ENCODE results near the gene TCF4.

The TCF4 gene

DNA sequence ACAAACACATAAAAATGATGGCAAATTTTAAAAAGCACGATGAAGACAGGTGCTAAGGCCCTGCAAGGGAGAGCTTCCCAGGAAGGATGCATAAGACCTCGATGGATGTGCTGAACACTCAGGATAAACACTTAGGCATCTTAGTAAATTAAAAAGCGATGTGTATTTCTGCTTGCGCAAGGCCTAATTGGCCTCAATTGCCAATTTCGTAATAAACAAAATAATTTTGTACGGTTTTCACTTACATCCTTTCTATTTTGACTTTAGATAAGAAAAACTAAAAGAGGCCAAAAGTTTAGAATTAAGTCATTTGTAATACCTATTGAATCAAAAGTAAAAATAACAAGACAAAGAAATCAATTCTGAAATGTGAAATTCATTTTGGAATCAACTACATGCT, 189.1 kb downstream of the TCF4 start:
- no peak for DNase-seq (ENCODE audit: extremely low read depth in 1 of 2, low read depth in 1 of 2)

DNA sequence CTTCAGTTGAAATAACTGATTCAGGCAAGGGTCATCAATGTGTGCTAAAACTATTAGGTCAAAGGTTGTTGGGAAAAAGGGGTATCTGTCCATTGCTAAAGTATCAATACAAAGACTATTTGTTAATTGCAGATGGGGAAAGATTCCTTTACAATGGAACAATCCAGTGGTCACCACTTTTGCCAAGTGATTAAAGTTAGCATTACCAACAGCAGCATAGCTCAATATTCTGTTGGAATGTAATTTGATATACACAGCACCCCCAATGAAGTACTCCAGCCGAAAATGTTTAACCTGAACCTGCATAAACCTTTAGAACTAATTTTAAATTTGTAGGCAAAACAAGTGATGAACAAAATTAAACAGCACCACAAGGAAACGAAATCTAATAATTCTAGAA, 191.0 kb downstream of the TCF4 start:
- DNase-seq (ENCODE audit: extremely low read depth in 1 of 2, low read depth in 1 of 2), result no peak

DNA sequence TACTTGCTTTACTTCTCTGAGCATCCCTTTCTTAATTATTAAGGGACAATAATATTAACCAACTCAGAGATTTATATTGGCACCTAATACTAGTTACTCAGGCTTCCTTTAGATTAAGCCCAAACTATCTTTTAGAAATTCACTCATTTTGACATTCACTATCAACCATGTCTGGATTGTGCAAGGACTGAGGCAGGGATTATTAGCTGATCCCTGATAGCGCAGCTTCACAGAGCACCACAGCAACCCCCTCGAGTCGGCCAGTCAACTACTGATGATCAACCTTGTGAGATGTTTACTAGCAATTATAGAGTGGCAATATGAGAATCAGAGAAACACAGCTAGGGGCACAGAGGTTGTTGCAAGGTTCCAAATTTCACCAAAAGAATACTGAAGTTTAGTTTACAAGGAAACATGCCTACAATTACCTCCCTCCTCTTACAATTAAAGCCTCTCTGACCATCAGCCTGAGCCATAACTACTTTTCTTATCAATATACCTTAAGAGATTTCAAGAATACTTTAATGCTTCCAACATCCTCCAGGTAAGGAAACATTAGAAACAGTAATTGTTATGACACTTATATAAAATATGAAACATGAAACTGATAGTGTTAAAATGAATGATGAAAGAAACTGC, 191.6 kb downstream of the TCF4 start:
- no peak for DNase-seq (ENCODE audit: extremely low read depth in 1 of 2, low read depth in 1 of 2)

DNA sequence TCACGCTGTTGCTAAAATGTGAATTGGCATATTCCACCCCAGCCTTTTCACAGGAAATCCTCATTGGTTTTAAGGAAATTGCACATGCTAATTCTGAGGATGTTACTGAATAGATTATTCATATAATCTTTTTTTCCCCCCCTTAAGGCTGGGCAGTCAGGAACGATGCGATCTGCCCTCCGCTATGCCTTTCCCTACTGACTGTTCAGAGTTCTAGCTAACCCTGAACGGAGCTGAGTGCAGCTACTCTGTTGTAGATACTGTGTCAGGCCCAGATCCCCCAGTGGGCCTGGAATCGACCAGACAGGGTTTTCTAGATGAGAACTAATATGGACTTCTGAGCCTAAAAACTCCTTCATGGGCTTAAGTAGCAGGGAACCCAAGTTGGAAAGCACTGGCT, 192.2 kb downstream of the TCF4 start:
- DNase-seq (ENCODE audit: extremely low read depth in 1 of 2, low read depth in 1 of 2), result no peak

GRCh38 chr18:55390898-55391297, 197.1 kb downstream of the TCF4 start:
- no peak for DNase-seq (ENCODE audit: extremely low read depth in 1 of 2, low read depth in 1 of 2)

DNA sequence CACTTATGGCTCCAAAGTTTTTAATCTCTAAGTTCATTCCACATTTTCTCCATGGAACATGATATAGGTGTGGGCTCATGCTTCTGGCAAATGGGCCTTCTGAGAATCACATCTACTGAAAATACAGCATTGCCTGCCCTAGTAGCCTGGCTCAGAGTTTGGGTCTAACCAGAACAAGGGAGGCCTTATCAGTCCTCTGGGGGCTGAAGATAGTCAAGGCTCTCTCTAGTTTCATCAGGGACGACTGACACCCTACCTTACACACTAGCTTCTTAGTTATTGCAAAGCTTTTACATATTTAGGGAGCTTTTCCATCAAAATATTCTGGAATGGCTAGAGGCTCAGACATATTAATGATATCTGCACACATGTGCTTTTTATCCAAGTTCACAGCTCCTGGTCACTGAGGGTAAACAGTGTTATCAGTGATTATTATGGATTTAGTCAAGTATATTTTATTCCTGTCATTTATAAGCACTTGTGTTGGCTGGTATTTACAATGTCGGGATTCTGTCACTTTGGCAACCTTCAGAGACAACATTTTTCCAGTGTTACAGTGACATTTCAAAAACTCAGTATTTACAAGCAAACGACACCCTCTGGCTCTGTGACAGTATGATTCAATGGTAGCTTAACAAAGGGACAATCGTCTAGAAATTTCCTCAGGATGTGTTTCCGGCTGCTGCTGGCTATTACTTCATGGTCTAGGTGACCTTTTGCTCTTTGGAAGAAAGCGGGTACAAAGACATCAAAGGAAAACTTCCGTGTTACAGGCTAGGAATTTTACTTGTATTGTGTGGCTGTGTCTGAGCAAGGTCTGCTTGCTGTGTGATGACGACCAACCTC, 200.6 kb downstream of the TCF4 start:
- DNase-seq (ENCODE audit: extremely low read depth in 1 of 2, low read depth in 1 of 2), result no peak

DNA sequence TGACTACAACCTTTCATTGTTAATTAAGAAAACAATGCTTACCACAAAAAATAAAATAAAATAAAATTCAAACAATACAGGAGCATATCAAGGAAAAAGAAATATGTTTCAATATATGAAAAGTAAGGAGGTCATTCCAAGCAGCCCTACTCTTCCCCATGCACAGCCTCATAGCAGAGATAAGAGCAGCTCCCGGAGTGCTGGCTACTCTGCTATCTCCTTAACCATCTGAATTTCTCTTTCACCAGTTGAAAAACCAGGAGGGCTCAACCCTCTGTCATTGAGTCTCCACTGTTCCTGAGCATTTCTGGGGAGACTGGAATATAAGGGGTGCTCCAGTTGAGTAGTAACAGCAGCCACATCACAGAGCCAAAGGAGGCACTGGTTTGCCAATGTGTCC, 201.4 kb downstream of the TCF4 start:
- DNase-seq (ENCODE audit: extremely low read depth in 1 of 2, low read depth in 1 of 2), result no peak

GRCh38 chr18:55385770-55386169, 202.2 kb downstream of the TCF4 start:
- DNase-seq (ENCODE audit: extremely low read depth in 1 of 2, low read depth in 1 of 2), result no peak

- no peak for DNase-seq (ENCODE audit: extremely low read depth in 1 of 2, low read depth in 1 of 2)
Observed at GRCh38 chr18:55384551-55385275, 203.3 kb downstream of the TCF4 start.

- DNase-seq (ENCODE audit: extremely low read depth in 1 of 2, low read depth in 1 of 2), result no peak
Observed at GRCh38 chr18:55384115-55384514, 203.9 kb downstream of the TCF4 start.

DNA sequence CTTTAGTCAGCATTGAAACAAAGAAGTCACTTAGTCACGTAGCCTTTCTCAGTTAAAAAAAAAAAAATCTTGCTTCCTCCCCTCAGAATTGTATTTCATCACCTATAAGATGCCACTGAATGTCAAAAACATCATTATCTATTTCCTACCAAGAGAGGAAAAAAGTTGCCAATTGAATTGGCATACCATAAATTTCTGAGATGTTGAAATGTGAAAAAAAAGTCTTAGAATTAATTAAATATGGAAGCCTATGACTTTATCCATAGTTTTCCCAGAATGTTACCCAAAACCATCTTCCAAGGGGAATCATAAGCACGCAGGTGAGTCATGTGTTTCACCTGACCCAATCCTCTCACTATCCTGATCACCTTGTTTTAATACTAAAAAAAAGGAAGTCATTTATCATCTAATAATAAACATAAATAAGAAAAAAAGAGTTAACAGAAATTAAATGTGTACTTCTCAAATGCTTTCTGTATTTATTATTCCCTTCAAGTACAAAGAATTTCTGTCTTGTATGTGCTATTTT, 205.7 kb downstream of the TCF4 start:
- no peak for DNase-seq (ENCODE audit: extremely low read depth in 1 of 2, low read depth in 1 of 2)

- no peak for DNase-seq (ENCODE audit: extremely low read depth in 1 of 2, low read depth in 1 of 2)
Observed at GRCh38 chr18:55381277-55381676, 206.7 kb downstream of the TCF4 start.

GRCh38 chr18:55380589-55380988, 207.4 kb downstream of the TCF4 start:
- no peak for DNase-seq (ENCODE audit: extremely low read depth in 1 of 2, low read depth in 1 of 2)

- no peak for DNase-seq (ENCODE audit: extremely low read depth in 1 of 2, low read depth in 1 of 2)
Observed at GRCh38 chr18:55376387-55376786, 211.6 kb downstream of the TCF4 start.

GRCh38 chr18:55375930-55376329, 212.1 kb downstream of the TCF4 start:
- no peak for DNase-seq (ENCODE audit: extremely low read depth in 1 of 2, low read depth in 1 of 2)

DNA sequence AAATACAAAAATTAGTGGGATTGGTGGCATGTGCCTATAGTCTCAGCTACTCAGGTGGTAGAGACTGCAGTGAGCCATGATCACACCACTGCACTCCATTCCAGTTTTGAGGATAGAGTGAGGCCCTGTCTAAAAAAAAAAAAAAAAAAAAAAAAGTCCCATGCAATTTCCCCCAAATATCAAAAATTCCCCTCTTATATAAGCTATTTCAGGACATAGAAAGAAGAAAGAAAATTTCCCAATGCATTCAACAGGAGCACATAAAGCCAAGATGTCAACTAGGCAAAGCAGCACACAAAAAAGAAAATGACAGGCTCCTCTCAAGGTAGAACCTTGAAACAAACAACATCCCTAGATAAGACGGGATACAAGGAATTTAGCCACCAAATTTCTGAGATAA, 213.3 kb downstream of the TCF4 start:
- DNase-seq (ENCODE audit: extremely low read depth in 1 of 2, low read depth in 1 of 2), result no peak

- DNase-seq (ENCODE audit: extremely low read depth in 1 of 2, low read depth in 1 of 2), result no peak
Observed at GRCh38 chr18:55372209-55372608, 215.8 kb downstream of the TCF4 start.

GRCh38 chr18:55370936-55371335, 217.1 kb downstream of the TCF4 start:
- DNase-seq (ENCODE audit: extremely low read depth in 1 of 2, low read depth in 1 of 2), result no peak

GRCh38 chr18:55369346-55369745, 218.6 kb downstream of the TCF4 start:
- no peak for DNase-seq (ENCODE audit: extremely low read depth in 1 of 2, low read depth in 1 of 2)

DNA sequence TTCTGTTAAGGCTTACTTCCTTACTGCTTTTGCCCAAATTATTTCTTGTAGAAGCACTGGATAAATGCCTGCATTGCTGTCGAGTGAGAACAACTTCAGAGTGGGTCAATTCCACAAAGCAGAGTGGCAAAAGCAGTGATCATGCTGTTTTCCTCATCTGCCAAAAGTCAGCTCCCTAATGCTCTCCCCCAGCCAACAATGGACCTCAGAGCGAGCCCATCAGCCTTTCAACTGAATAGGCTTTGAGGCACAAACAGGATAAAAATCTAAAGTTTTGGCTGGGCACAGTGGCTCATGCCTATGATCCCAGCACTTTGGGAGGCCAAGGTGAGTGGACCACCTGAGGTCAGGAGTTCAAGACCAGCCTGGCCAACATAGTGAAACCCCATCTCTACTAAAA, 222.7 kb downstream of the TCF4 start:
- DNase-seq (ENCODE audit: extremely low read depth in 1 of 2, low read depth in 1 of 2), result no peak

- DNase-seq (ENCODE audit: extremely low read depth in 1 of 2, low read depth in 1 of 2), result no peak
Observed at GRCh38 chr18:55362303-55362702, 225.7 kb downstream of the TCF4 start.
